Liver (tissue), 9 donors: Measurements from ENCODE around the gene C11orf58. TPM values are rescaled to one million over a fixed set of nuclear protein-coding genes. Genes with fewer than 3 reads are reported as not detected.

ENCODE experiments used
- DNase-seq: peaks from one replicate; pipeline ENCODE4 v3.0.0-alpha.2; 2017; ENCODE audit warnings: low spot score
- H3K27ac ChIP-seq, 2 donors: one replicate each; pipeline ENCODE4 v1.7.0; 2013; ENCODE audit warnings: inconsistent platforms in 2 of 2, low read length in 2 of 2, control low read depth in 1 of 2, low read depth in 1 of 2, mild to moderate bottlenecking in 1 of 2
- H3K27me3 ChIP-seq, 4 donors: one replicate each; pipeline versions ENCODE4 v1.6.1 to v1.7.0; 2013; ENCODE audit warnings: low read length in 3 of 4, inconsistent platforms in 1 of 4, mild to moderate bottlenecking in 1 of 4, moderate library complexity in 1 of 4; ENCODE audit not compliant: control insufficient read depth in 4 of 4, insufficient read depth in 4 of 4
- H3K36me3 ChIP-seq, 4 donors: one replicate each; pipeline versions ENCODE4 v1.6.1 to v1.7.0; 2013; ENCODE audit warnings: low read length in 3 of 4, mild to moderate bottlenecking in 3 of 4, low read depth in 1 of 4, moderate library complexity in 1 of 4; ENCODE audit not compliant: control insufficient read depth in 4 of 4, insufficient read depth in 3 of 4
- H3K4me1 ChIP-seq, 4 donors: one replicate each; pipeline versions ENCODE4 v1.6.1 to v1.7.0; 2013; ENCODE audit warnings: low read length in 3 of 4, mild to moderate bottlenecking in 3 of 4, moderate library complexity in 1 of 4; ENCODE audit not compliant: control insufficient read depth in 4 of 4, insufficient read depth in 4 of 4
- H3K4me3 ChIP-seq, 3 donors: one replicate each; pipeline versions ENCODE4 v1.6.1 to v1.7.0; 2013; ENCODE audit warnings: low read length in 3 of 3, control low read depth in 1 of 3, low read depth in 1 of 3, mild to moderate bottlenecking in 1 of 3
- H3K9ac ChIP-seq, 2 donors: one replicate each; pipeline ENCODE4 v1.7.0; 2013; ENCODE audit warnings: low read length in 2 of 2, mild to moderate bottlenecking in 2 of 2, moderate library complexity in 2 of 2, control low read depth in 1 of 2, low read depth in 1 of 2
- H3K9me3 ChIP-seq, 4 donors: one replicate each; pipeline versions ENCODE4 v1.6.1 to v1.7.0; 2013; ENCODE audit warnings: low read length in 3 of 4; ENCODE audit not compliant: control insufficient read depth in 4 of 4
- EGR1 ChIP-seq, 2 donors: IDR thresholded peaks; 2 replicates each; pipeline ENCODE4 v1.6.1; 2016 to 2018; ENCODE audit warnings: antibody characterized with exemption in 2 of 2, low read depth in 2 of 2
- FOXA1 ChIP-seq: IDR thresholded peaks from 2 replicates; pipeline ENCODE4 v1.6.1; 2016; ENCODE audit warnings: antibody characterized with exemption
- FOXA2 ChIP-seq: IDR thresholded peaks from 2 replicates; pipeline ENCODE4 v1.6.1; 2016; ENCODE audit warnings: antibody characterized with exemption
- GABPA ChIP-seq, 2 donors: IDR thresholded peaks in 1 of 2; conservative IDR thresholded peaks in 1 of 2; 2 replicates each; pipeline ENCODE4 v1.6.1; 2016; ENCODE audit warnings: antibody characterized with exemption in 2 of 2, mild to moderate bottlenecking in 1 of 2, moderate library complexity in 1 of 2
- HNF4A ChIP-seq, 2 donors: conservative IDR thresholded peaks; 2 replicates each; pipeline ENCODE4 v1.6.1; 2016; ENCODE audit warnings: antibody characterized with exemption in 2 of 2, mild to moderate bottlenecking in 2 of 2
- HNF4G ChIP-seq: IDR thresholded peaks from 2 replicates; pipeline ENCODE4 v1.6.1; 2016; ENCODE audit warnings: antibody characterized with exemption
- JUND ChIP-seq, 2 donors: IDR thresholded peaks; 2 replicates each; pipeline ENCODE4 v1.6.1; 2016; ENCODE audit warnings: antibody characterized with exemption in 2 of 2
- NR2F2 ChIP-seq: IDR thresholded peaks from 2 replicates; pipeline ENCODE4 v1.6.1; 2016; ENCODE audit warnings: antibody characterized with exemption
- RAD21 ChIP-seq, 2 donors: IDR thresholded peaks; 2 replicates each; pipeline ENCODE4 v1.6.1; 2016; ENCODE audit warnings: antibody characterized with exemption in 2 of 2, mild to moderate bottlenecking in 2 of 2
- RXRA ChIP-seq, 2 donors: IDR thresholded peaks; 2 replicates each; pipeline ENCODE4 v1.6.1; 2017 to 2018; ENCODE audit warnings: antibody characterized with exemption in 2 of 2, mild to moderate bottlenecking in 1 of 2
- SP1 ChIP-seq: IDR thresholded peaks from 2 replicates; pipeline ENCODE4 v1.6.1; 2018; ENCODE audit warnings: antibody characterized with exemption, mild to moderate bottlenecking
- TAF1 ChIP-seq: conservative IDR thresholded peaks from 2 replicates; pipeline ENCODE4 v1.6.1; 2016; ENCODE audit warnings: antibody characterized with exemption, mild to moderate bottlenecking
- YY1 ChIP-seq: IDR thresholded peaks from 2 replicates; pipeline ENCODE4 v1.6.1; 2016; ENCODE audit warnings: antibody characterized with exemption, mild to moderate bottlenecking
- WGBS: extraction: QIAGEN DNeasy Blood & Tissue Kit; methylation state at CpG from one replicate; pipeline ENCODE4 v1.1.7; 2013; 5-methylcytosine and 5-hydroxymethylcytosine counted together
- polyA plus RNA-seq, 2 donors: library from polyadenylated mRNA; stranded (reverse) in 1 of 2; unstranded in 1 of 2; fragments of 200-250 nt in 1 of 2; fragments of >200 nt in 1 of 2; fragmentation: Nextera tagmentation in 1 of 2; extraction: Ambion mirVana in 1 of 2; gene quantifications; one replicate each; pipeline versions ENCODE4 v1.2.1 to v1.2.3, GENCODE V29; 2013 to 2015
- total RNA-seq, 2 donors: library from RNA; depleted of rRNA; stranded (reverse); fragments of >200 nt; gene quantifications; one replicate each; pipeline ENCODE4 v1.2.3, GENCODE V29; 2014
- TF ChIP-seq, protein P1 (sequence below): fragments of 150-350 bp; IDR thresholded peaks from 2 replicates; pipeline ENCODE4 v1.5.1; 2017; ENCODE audit warnings: improper control_type of control experiment, low read depth, low read length; ENCODE audit not compliant: missing input control
- TF ChIP-seq, protein P2 (sequence below): IDR thresholded peaks from 2 replicates; pipeline ENCODE4 v1.6.1; 2016; ENCODE audit warnings: antibody characterized with exemption
- TF ChIP-seq, protein P3 (sequence below): IDR thresholded peaks from 2 replicates; pipeline ENCODE4 v1.6.1; 2016; ENCODE audit warnings: antibody characterized with exemption
- TF ChIP-seq, protein P4 (sequence below): IDR thresholded peaks from 2 replicates; pipeline ENCODE4 v1.6.1; 2016; ENCODE audit warnings: antibody characterized with exemption
- TF ChIP-seq, protein P5 (sequence below): IDR thresholded peaks from 2 replicates; pipeline ENCODE4 v1.6.1; 2016; ENCODE audit warnings: antibody characterized with exemption, mild to moderate bottlenecking
- donor health status: healthy.
- donor health status: healthy.
- donor health status: healthy.
- donor health status: healthy.
- donor health status: healthy.

C11orf58 gene
- total and polyA plus RNA-seq, 4 donors = 54.6 to 106 (median 101) TPM

DNA sequence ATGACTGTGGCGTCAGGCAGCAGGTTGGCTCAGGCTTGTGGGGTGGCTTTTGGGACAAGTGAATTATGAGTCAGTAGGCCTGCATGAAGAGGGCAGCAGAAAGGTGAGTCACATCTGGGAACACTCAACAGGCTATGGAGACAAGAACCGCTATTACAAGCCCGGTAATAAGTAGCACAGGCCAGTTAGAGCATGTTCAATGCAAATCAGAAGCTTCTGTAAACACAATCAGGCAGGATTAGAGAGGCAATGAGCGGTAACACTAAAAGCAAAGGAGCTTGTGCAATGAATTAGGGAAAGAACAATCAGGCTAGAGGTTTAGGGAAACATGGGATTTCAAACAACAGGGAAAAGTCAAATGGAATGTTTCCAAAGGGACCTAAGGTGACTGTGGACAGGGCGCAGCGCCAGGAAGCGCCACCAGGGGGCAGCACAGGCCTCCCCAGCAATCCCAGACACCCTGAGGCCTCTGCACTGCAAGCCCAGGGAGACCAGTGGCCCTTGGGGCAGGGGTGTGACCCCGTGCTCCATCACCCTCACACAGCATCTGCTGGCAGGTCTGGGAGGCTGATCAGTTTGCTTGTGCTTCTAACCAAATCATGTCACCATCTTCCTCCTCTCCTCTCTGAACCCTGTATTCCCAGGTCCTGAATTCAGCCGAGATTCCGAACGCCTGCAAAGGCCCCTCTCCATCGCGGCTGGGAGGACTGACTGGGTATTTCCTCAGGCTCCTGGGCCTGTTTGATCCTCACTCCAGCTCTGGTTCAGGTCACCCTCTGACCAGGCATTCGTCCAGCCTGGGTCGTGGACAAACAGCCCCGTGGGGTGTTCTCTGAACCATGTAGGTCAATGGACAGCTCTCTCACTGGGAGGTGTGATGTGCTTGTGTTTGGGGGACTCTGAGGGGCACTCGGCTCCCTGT is 50.0 kb downstream of the C11orf58 start:
- H3K4me1 ChIP-seq = peaks cover 21 to 63% (median 48%) of the 10 kb centered on the region in 4 donors
- TF ChIP-seq, protein P1, sequence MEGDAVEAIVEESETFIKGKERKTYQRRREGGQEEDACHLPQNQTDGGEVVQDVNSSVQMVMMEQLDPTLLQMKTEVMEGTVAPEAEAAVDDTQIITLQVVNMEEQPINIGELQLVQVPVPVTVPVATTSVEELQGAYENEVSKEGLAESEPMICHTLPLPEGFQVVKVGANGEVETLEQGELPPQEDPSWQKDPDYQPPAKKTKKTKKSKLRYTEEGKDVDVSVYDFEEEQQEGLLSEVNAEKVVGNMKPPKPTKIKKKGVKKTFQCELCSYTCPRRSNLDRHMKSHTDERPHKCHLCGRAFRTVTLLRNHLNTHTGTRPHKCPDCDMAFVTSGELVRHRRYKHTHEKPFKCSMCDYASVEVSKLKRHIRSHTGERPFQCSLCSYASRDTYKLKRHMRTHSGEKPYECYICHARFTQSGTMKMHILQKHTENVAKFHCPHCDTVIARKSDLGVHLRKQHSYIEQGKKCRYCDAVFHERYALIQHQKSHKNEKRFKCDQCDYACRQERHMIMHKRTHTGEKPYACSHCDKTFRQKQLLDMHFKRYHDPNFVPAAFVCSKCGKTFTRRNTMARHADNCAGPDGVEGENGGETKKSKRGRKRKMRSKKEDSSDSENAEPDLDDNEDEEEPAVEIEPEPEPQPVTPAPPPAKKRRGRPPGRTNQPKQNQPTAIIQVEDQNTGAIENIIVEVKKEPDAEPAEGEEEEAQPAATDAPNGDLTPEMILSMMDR = peak; percentile 99
- TF ChIP-seq RXRA (IDR thresholded peaks at IDR 0.05) (peak; percentile 87 to 94), HNF4G (no peak), RAD21 (IDR thresholded peaks at IDR 0.05) (peak; percentile 92 to 94), EGR1 (IDR thresholded peaks at IDR 0.05; ENCODE audit: low read depth in 2 of 2) (peak in 1 of 2 donors; percentile 91), SP1 (peak; percentile 81), HNF4A (conservative IDR thresholded peaks at IDR 0.05) (peak; percentile 43 to 71), TAF1 (no peak), NR2F2 (peak; percentile 36), YY1 (peak; percentile 45), FOXA1 (peak; percentile 87), GABPA (IDR thresholded peaks at IDR 0.05 in 1 of 2, conservative IDR thresholded peaks at IDR 0.05 in 1 of 2) (no peak), JUND (IDR thresholded peaks at IDR 0.05) (peak in 1 of 2 donors; percentile 72), FOXA2 (peak; percentile 80)
- TF ChIP-seq, protein P2, sequence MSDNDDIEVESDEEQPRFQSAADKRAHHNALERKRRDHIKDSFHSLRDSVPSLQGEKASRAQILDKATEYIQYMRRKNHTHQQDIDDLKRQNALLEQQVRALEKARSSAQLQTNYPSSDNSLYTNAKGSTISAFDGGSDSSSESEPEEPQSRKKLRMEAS = peak; percentile 93
- TF ChIP-seq, protein P3, sequence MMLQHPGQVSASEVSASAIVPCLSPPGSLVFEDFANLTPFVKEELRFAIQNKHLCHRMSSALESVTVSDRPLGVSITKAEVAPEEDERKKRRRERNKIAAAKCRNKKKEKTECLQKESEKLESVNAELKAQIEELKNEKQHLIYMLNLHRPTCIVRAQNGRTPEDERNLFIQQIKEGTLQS = peak; percentile 69
- TF ChIP-seq, protein P4, sequence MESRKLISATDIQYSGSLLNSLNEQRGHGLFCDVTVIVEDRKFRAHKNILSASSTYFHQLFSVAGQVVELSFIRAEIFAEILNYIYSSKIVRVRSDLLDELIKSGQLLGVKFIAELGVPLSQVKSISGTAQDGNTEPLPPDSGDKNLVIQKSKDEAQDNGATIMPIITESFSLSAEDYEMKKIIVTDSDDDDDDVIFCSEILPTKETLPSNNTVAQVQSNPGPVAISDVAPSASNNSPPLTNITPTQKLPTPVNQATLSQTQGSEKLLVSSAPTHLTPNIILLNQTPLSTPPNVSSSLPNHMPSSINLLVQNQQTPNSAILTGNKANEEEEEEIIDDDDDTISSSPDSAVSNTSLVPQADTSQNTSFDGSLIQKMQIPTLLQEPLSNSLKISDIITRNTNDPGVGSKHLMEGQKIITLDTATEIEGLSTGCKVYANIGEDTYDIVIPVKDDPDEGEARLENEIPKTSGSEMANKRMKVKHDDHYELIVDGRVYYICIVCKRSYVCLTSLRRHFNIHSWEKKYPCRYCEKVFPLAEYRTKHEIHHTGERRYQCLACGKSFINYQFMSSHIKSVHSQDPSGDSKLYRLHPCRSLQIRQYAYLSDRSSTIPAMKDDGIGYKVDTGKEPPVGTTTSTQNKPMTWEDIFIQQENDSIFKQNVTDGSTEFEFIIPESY = peak; percentile 69
- TF ChIP-seq, protein P5, sequence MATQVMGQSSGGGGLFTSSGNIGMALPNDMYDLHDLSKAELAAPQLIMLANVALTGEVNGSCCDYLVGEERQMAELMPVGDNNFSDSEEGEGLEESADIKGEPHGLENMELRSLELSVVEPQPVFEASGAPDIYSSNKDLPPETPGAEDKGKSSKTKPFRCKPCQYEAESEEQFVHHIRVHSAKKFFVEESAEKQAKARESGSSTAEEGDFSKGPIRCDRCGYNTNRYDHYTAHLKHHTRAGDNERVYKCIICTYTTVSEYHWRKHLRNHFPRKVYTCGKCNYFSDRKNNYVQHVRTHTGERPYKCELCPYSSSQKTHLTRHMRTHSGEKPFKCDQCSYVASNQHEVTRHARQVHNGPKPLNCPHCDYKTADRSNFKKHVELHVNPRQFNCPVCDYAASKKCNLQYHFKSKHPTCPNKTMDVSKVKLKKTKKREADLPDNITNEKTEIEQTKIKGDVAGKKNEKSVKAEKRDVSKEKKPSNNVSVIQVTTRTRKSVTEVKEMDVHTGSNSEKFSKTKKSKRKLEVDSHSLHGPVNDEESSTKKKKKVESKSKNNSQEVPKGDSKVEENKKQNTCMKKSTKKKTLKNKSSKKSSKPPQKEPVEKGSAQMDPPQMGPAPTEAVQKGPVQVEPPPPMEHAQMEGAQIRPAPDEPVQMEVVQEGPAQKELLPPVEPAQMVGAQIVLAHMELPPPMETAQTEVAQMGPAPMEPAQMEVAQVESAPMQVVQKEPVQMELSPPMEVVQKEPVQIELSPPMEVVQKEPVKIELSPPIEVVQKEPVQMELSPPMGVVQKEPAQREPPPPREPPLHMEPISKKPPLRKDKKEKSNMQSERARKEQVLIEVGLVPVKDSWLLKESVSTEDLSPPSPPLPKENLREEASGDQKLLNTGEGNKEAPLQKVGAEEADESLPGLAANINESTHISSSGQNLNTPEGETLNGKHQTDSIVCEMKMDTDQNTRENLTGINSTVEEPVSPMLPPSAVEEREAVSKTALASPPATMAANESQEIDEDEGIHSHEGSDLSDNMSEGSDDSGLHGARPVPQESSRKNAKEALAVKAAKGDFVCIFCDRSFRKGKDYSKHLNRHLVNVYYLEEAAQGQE = peak; percentile 48

More for the DNA sequence above, 50.0 kb downstream of the C11orf58 start:
- Histone ChIP-seq H3K27me3 (no peaks in the 10 kb centered on the region), H3K36me3 (peaks cover 0 to 5% (median 2%) of the 10 kb centered on the region in 4 donors), H3K9me3 (no peaks in the 10 kb centered on the region), H3K9ac (no peak overlapping the region), H3K4me3 (no peak overlapping the region), H3K27ac (peak overlapping the region; percentile 52 to 66)
- WGBS = 35% methylated on average over 17 of the region's 17 CpGs
- DNase-seq = peak; percentile 77
